Measurements from ENCODE around the gene YPEL3.
"Not testable (repeated sequence)": the region's sequence is repeated elsewhere in the genome, so short reads cannot be mapped to it uniquely, and the experiment has no call there.

YPEL3 gene

GRCh38 chr16:30131869-30132475 is 36.0 kb upstream of the YPEL3 start:
- Histone ChIP-seq H3K4me1 (ENCODE audit: insufficient read depth, low read length) (no peaks in the 10 kb centered on the region), H3K4me3 (ENCODE audit: low read length) (no peak overlapping the region), H3K27me3 (ENCODE audit: insufficient read depth, low read length) (no peaks in the 10 kb centered on the region), H3K9ac (ENCODE audit: low read depth, low read length) (no peak overlapping the region), H3K36me3 (ENCODE audit: insufficient read depth, low read depth, low read length) (no peaks in the 10 kb centered on the region), H3K9me3 (ENCODE audit: insufficient read depth, low read depth, low read length) (no peaks in the 10 kb centered on the region), H3K27ac (ENCODE audit: low read length) (no peak overlapping the region)

GRCh38 chr16:30127993-30128392 is 32.0 kb upstream of the YPEL3 start:
- no peak overlapping the region for H3K4me3 ChIP-seq (ENCODE audit: low read length)
- H3K4me1 ChIP-seq (ENCODE audit: insufficient read depth, low read length), result no peaks in the 10 kb centered on the region
- H3K27me3 ChIP-seq (ENCODE audit: insufficient read depth, low read length), result no peaks in the 10 kb centered on the region
- no peak overlapping the region for H3K9ac ChIP-seq (ENCODE audit: low read depth, low read length)
- no peaks in the 10 kb centered on the region for H3K9me3 ChIP-seq (ENCODE audit: insufficient read depth, low read depth, low read length)
- H3K27ac ChIP-seq (ENCODE audit: low read length), result no peak overlapping the region
- H3K36me3 ChIP-seq (ENCODE audit: insufficient read depth, low read depth, low read length), result no peaks in the 10 kb centered on the region

GRCh38 chr16:30125690-30126089 is 29.7 kb upstream of the YPEL3 start:
- not testable (repeated sequence) for H3K4me3 ChIP-seq (ENCODE audit: low read length); H3K27me3 ChIP-seq (ENCODE audit: insufficient read depth, low read length); H3K36me3 ChIP-seq (ENCODE audit: insufficient read depth, low read depth, low read length); H3K4me1 ChIP-seq (ENCODE audit: insufficient read depth, low read length); H3K9me3 ChIP-seq (ENCODE audit: insufficient read depth, low read depth, low read length); H3K9ac ChIP-seq (ENCODE audit: low read depth, low read length); H3K27ac ChIP-seq (ENCODE audit: low read length)

- H3K9me3 ChIP-seq (ENCODE audit: insufficient read depth, low read depth, low read length), result no peaks in the 10 kb centered on the region
- no peaks in the 10 kb centered on the region for H3K36me3 ChIP-seq (ENCODE audit: insufficient read depth, low read depth, low read length)
- peaks cover 3% of the 10 kb centered on the region; the same call in 1 of the 2 replicates for H3K4me1 ChIP-seq (ENCODE audit: insufficient read depth, low read length)
- no peak overlapping the region for H3K27ac ChIP-seq (ENCODE audit: low read length)
- H3K4me3 ChIP-seq (ENCODE audit: low read length), result no peak overlapping the region
- H3K9ac ChIP-seq (ENCODE audit: low read depth, low read length), result no peak overlapping the region
- H3K27me3 ChIP-seq (ENCODE audit: insufficient read depth, low read length), result no peaks in the 10 kb centered on the region
These were observed 29.0 kb upstream of the YPEL3 start for GRCh38 chr16:30124985-30125379.

- no peaks in the 10 kb centered on the region for H3K27me3 ChIP-seq (ENCODE audit: insufficient read depth, low read length)
- no peak overlapping the region for H3K27ac ChIP-seq (ENCODE audit: low read length)
- peak overlapping the region; percentile 86 for H3K4me3 ChIP-seq (ENCODE audit: low read length)
- peak overlapping the region; percentile 80; the same call in 1 of the 2 replicates for H3K9ac ChIP-seq (ENCODE audit: low read depth, low read length)
- H3K36me3 ChIP-seq (ENCODE audit: insufficient read depth, low read depth, low read length), result peaks cover 11% of the 10 kb centered on the region; the same call in 1 of the 2 replicates
- no peaks in the 10 kb centered on the region for H3K9me3 ChIP-seq (ENCODE audit: insufficient read depth, low read depth, low read length)
- H3K4me1 ChIP-seq (ENCODE audit: insufficient read depth, low read length), result peaks cover 3% of the 10 kb centered on the region; the same call in 1 of the 2 replicates
These were observed 26.7 kb upstream of the YPEL3 start for GRCh38 chr16:30122604-30123160.

GRCh38 chr16:30121741-30122571 is 25.9 kb upstream of the YPEL3 start:
- Histone ChIP-seq H3K27ac (ENCODE audit: low read length) (no peak overlapping the region), H3K4me3 (ENCODE audit: low read length) (peak overlapping the region; percentile 86), H3K27me3 (ENCODE audit: insufficient read depth, low read length) (no peaks in the 10 kb centered on the region), H3K4me1 (ENCODE audit: insufficient read depth, low read length) (peaks cover 3% of the 10 kb centered on the region; the same call in 1 of the 2 replicates), H3K9me3 (ENCODE audit: insufficient read depth, low read depth, low read length) (no peaks in the 10 kb centered on the region), H3K36me3 (ENCODE audit: insufficient read depth, low read depth, low read length) (peaks cover 19% of the 10 kb centered on the region), H3K9ac (ENCODE audit: low read depth, low read length) (peak overlapping the region; percentile 80; the same call in 1 of the 2 replicates)

- Histone ChIP-seq H3K4me3 (ENCODE audit: low read length) (no peak overlapping the region), H3K4me1 (ENCODE audit: insufficient read depth, low read length) (peaks cover 3% of the 10 kb centered on the region; the same call in 1 of the 2 replicates), H3K27me3 (ENCODE audit: insufficient read depth, low read length) (no peaks in the 10 kb centered on the region), H3K36me3 (ENCODE audit: insufficient read depth, low read depth, low read length) (peaks cover 23% of the 10 kb centered on the region), H3K9ac (ENCODE audit: low read depth, low read length) (no peak overlapping the region), H3K9me3 (ENCODE audit: insufficient read depth, low read depth, low read length) (no peaks in the 10 kb centered on the region), H3K27ac (ENCODE audit: low read length) (no peak overlapping the region)
These were observed 24.5 kb upstream of the YPEL3 start for GRCh38 chr16:30120340-30121105.

GRCh38 chr16:30119428-30119827 is 23.4 kb upstream of the YPEL3 start:
- Histone ChIP-seq H3K9me3 (ENCODE audit: insufficient read depth, low read depth, low read length) (no peaks in the 10 kb centered on the region), H3K27me3 (ENCODE audit: insufficient read depth, low read length) (no peaks in the 10 kb centered on the region), H3K27ac (ENCODE audit: low read length) (no peak overlapping the region), H3K4me1 (ENCODE audit: insufficient read depth, low read length) (peaks cover 3% of the 10 kb centered on the region; the same call in 1 of the 2 replicates), H3K36me3 (ENCODE audit: insufficient read depth, low read depth, low read length) (peaks cover 27% of the 10 kb centered on the region), H3K4me3 (ENCODE audit: low read length) (no peak overlapping the region), H3K9ac (ENCODE audit: low read depth, low read length) (no peak overlapping the region)

- H3K9ac ChIP-seq (ENCODE audit: low read depth, low read length), result no peak overlapping the region
- no peaks in the 10 kb centered on the region for H3K9me3 ChIP-seq (ENCODE audit: insufficient read depth, low read depth, low read length)
- H3K27ac ChIP-seq (ENCODE audit: low read length), result no peak overlapping the region
These were observed 21.8 kb upstream of the YPEL3 start for GRCh38 chr16:30117768-30118167.

GRCh38 chr16:30116291-30117207 is 20.5 kb upstream of the YPEL3 start:
- no peaks in the 10 kb centered on the region for H3K9me3 ChIP-seq (ENCODE audit: insufficient read depth, low read depth, low read length)
- H3K4me1 ChIP-seq (ENCODE audit: insufficient read depth, low read length), result no peaks in the 10 kb centered on the region
- H3K9ac ChIP-seq (ENCODE audit: low read depth, low read length), result no peak overlapping the region
- H3K27me3 ChIP-seq (ENCODE audit: insufficient read depth, low read length), result no peaks in the 10 kb centered on the region
- H3K4me3 ChIP-seq (ENCODE audit: low read length), result no peak overlapping the region
- H3K27ac ChIP-seq (ENCODE audit: low read length), result no peak overlapping the region
- peaks cover 27% of the 10 kb centered on the region for H3K36me3 ChIP-seq (ENCODE audit: insufficient read depth, low read depth, low read length)

More at GRCh38 chr16:30117768-30118167, 21.8 kb upstream of the YPEL3 start:
- Histone ChIP-seq H3K36me3 (ENCODE audit: insufficient read depth, low read depth, low read length) (peaks cover 27% of the 10 kb centered on the region), H3K4me3 (ENCODE audit: low read length) (no peak overlapping the region), H3K27me3 (ENCODE audit: insufficient read depth, low read length) (no peaks in the 10 kb centered on the region), H3K4me1 (ENCODE audit: insufficient read depth, low read length) (peaks cover 3% of the 10 kb centered on the region; the same call in 1 of the 2 replicates)

Measured in iPS-20b (cell line).